GM19468 (cell line): ENCODE measurements around the gene FAM216A.
"Not testable (repeated sequence)": the region's sequence is repeated elsewhere in the genome, so short reads cannot be mapped to it uniquely, and the experiment has no call there.

Experiments
- ATAC-seq: cut with Tn5 transposase; IDR thresholded peaks from one replicate; pipeline ENCODE4 v1.9.1; 2021; ENCODE audit warnings: mild to moderate bottlenecking, moderate library complexity, moderate number of reproducible peaks; ENCODE audit not compliant: unreplicated experiment; ENCODE audit errors: extremely low read depth

Gene FAM216A

GRCh38 chr12:110498984-110499706, 30.5 kb downstream of the FAM216A start:
- ATAC-seq, result no peak

GRCh38 chr12:110501399-110501751, 32.7 kb downstream of the FAM216A start:
- no peak for ATAC-seq

- ATAC-seq, result peak; percentile 56
Observed at GRCh38 chr12:110501752-110502738, 33.4 kb downstream of the FAM216A start, which contains the start of the genes RAD9B and VPS29. TSS of gene RAD9B (plus strand) at chr12:110502331. CDS start at chr12:110502338, 7 bp downstream. TSS of gene VPS29 (minus strand) at chr12:110502111. CDS start at chr12:110502051, 60 bp downstream.

DNA sequence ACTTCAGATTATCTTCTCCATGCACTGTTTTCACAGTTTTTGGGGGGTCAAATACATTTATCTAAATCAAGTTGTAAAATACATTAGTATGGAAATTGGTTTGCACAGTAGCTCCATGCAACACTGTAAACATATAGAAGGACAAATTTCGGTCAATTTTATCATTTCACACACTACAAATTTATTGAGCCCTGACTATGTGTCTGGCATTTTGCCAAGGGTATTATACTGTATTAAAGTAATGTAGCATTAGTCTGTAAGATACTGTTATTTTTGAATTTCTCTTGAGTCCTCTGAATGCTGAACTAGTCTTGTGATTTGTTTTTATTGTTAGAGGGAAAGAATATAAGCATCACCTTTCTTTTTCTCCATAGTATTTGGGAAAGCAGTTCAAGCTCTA, 34.8 kb downstream of the FAM216A start:
- no peak for ATAC-seq

GRCh38 chr12:110505332-110505731, 36.7 kb downstream of the FAM216A start:
- no peak for ATAC-seq

- ATAC-seq, result no peak
Observed at GRCh38 chr12:110508071-110508586, 39.5 kb downstream of the FAM216A start.

- ATAC-seq, result no peak
Observed at GRCh38 chr12:110513842-110514241, 45.2 kb downstream of the FAM216A start.

DNA sequence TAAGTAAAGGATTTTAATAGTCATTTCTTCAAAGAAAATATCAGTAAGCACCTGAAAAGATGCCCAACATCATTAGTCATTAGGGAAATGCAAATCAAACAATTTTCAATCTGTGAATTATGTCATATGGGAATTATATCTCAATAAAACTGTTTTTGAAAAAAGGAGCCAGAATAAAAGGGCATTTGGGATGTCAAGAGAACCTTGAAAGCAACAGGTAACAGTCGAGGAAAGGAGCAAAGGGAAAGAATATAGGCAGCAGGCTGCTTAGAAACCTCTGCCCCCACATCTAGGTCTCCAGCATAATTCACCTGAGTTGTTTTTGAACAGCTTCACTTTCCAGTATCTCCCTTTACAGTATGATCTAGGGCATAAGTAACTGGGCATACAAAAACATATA, 45.7 kb downstream of the FAM216A start:
- ATAC-seq, result no peak

DNA sequence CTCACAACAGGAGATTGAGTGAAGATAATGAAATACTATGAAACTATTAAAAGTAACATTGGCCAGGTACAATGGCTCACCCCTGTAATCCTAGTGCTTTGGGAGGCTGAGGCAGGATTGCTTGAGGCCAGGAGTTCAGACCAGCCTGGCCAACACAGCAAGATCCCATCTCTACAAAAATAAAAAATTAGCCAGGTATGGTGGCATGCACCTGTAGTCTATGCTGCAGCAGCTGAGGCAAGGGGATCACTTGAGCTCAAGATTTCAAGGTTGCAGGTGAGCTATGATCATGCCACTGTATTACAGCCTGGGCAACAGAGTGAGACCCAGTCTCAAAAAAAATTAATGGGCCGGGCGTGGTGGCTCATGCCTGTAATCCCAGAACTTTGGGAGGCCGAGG, 48.4 kb downstream of the FAM216A start:
- ATAC-seq, result no peak

DNA sequence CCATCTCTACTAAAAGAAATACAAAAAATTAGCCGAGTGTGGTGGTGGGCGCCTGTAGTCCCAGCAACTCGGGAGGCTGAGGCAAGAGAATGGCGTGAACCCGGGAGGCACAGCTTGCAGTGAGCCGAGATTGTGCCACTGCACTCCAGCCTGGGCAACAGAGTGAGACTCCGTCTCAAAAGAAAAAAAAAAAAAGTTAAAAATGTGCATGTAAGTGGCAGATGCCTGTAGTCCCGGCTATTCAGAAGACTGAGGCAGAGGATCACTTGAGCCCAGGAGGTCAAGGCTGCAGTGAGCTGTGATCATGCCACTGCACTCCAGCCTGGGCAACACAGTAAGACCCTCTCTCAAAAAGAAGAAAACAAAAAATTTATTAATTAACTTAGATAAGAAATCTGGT, 49.4 kb downstream of the FAM216A start:
- not testable (repeated sequence) for ATAC-seq

- not testable (repeated sequence) for ATAC-seq
Observed at GRCh38 chr12:110520876-110521712, 52.4 kb downstream of the FAM216A start.

- no peak for ATAC-seq
Observed at GRCh38 chr12:110528277-110528839, 59.7 kb downstream of the FAM216A start.

DNA sequence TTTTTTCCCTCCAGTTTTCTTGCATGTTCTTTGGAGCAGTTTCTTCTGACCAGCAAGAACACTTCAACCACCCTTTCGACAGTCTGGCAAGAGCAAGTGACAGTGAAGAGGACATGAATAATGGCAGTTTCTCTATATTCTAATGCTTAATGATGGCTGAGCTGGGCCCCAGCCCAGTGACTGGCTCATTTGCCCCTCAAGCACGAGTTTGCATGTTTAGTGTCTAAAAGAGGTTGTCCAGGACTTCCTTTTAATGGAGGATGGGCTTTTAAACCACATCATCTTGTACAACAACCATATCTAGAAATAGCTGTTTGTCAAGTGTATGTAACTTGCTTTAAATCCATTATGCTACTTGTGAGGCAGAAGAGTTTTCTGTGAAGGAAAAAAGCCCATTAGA, 61.9 kb downstream of the FAM216A start:
- no peak for ATAC-seq

DNA sequence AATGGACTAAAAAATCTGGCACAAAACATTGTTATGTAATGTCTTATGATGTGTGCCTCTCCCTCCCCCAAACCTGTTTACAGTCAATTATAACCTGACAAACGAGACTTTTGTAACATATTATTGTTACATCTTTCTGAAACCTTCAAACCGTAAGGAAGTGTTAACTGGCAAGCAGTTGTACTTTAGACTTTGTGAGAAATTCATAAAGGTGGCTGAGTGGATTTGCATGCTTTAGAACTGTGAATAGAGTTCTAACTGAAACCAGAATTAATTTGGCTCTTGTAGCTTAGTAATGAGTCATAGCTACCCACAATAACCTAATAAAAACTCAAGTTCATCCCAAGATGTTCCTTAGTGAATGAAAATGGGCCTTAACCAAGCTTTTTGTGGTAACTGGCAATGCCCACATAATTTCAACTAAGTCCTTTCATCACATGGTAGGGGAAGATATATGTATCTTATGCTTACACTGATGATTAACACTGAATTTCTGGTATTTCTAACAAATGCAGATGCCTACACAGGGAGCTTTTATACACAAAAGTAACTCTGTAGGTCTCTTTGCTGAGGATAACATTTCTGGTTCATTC, 63.2 kb downstream of the FAM216A start:
- ATAC-seq, result peak; percentile 88

DNA sequence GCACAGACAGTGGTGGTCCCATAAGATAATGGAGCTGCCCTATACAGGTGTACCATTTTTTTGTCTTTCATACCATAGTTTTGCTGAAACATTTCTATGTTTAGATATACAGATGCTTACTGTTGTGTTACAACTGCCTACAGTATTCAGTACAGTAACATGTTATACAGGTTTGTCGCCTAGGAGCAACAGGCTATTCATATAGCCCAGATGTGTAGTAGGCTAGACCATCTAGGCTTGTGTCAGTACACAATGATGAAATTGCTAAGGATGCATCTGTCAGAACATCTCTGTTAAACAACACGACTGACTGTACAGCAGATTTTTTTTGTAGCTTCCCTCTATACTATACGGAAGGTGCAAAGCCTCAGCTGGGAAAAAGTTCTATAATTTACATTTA, 64.0 kb downstream of the FAM216A start:
- ATAC-seq, result no peak

- ATAC-seq, result no peak
Observed at GRCh38 chr12:110533607-110534006, 65.0 kb downstream of the FAM216A start.

DNA sequence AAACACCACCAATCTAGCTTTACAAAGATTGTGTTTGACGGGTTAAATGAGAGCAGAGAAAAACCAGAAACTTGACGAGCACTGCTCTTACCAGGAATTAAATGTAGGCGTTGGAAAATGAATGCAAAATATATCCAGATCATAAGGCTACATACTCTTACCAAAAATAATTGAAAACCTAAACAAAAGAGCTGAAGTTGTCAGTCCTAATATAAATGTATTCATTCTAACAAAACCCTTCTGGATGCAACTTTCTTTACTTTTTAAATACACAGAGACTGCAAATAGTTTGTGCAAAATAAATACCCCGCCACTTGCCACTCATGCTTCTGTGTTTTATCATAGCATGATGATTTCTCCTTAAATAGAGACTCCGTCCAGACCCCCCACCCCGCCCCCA, 66.2 kb downstream of the FAM216A start:
- no peak for ATAC-seq

- no peak for ATAC-seq
Observed at GRCh38 chr12:110536834-110537604, 68.4 kb downstream of the FAM216A start.
